Measurements from ENCODE around the gene TMEM205. TPM values are rescaled to one million over a fixed set of nuclear protein-coding genes. Genes with fewer than 3 reads are reported as not detected.

The TMEM205 gene
- total RNA-seq, 3 donors from 2014 or later (not counting 1 experiment from before 2014, with no cell fraction given) = 25.0 to 29.9 (median 29.5) TPM

DNA sequence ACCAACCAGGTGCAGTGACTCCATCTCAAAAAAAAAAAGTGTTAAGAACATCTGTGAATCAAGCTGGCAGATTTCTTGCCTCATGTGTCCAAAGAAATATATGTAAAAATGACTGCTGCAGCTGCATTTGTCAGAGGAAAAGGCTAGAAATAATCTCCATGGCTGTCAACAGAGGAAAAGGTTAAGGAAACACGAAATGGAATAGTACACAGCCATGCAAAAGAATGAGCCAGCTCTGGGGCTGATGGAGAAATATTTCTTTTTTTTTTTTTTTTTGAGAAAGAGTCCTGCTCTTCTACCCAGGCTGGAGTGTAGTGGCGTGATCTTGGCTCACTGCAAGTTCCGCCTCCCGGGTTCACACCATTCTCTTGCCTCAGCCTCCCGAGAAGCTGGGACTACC lies 13.2 kb downstream of the TMEM205 start:
- no peaks in the 10 kb centered on the region for H3K9me3 Mint-ChIP-seq
- H3K27me3 ChIP-seq (ENCODE audit: control insufficient read depth, insufficient read depth, low read length) = no peaks in the 10 kb centered on the region
- H3K27me3 Mint-ChIP-seq (ENCODE audit: low read depth in 2 of 2) = no peaks in the 10 kb centered on the region
- no peaks in the 10 kb centered on the region for H3K36me3 Mint-ChIP-seq
- H3K4me1 Mint-ChIP-seq = peaks cover 8% of the 10 kb centered on the region in 2 donors
- H3K9me3 ChIP-seq (ENCODE audit: control insufficient read depth, insufficient read depth, low read length) = no peaks in the 10 kb centered on the region
- H3K4me3 Mint-ChIP-seq = no peak overlapping the region
- peaks cover 10% of the 10 kb centered on the region for H3K4me1 ChIP-seq (ENCODE audit: control insufficient read depth, insufficient read depth, low read length)
- no peak overlapping the region for H3K27ac ChIP-seq (ENCODE audit: low read length)
- DNase-seq (no peak), ATAC-seq (no peak)
- H3K27ac Mint-ChIP-seq = no peak overlapping the region
- intact Hi-C loops (cut with micrococcal nuclease) = no loop called here
- H3K4me3 ChIP-seq (ENCODE audit: low read length) = no peak overlapping the region
- WGBS (ENCODE audit: insufficient coverage) = 94% methylated on average over 5 of the region's 5 CpGs
- no peak for TF ChIP-seq CTCF (IDR thresholded peaks at IDR 0.05)
- no peaks in the 10 kb centered on the region for H3K36me3 ChIP-seq (ENCODE audit: control insufficient read depth, insufficient read depth, low read length)

DNA sequence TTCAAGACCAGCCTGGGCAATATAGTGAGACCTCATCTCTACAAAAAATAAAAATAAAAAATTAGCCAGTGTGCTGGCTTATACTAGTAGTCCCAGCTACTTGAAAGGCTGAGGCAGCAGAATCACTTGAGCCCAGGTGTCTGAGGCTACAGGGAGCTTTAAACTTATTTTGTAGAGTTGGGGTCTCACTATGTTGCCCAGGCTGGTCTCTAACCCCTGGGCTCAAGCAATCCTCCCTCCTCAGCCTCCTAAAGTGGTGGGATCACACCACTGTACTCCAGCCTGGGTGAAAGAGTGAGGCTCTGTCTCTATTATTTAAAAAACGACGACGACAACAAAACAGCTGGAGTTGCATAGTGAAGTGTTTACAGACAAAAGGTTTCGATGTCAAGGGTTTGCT lies 14.6 kb downstream of the TMEM205 start:
- no peaks in the 10 kb centered on the region for H3K27me3 ChIP-seq (ENCODE audit: control insufficient read depth, insufficient read depth, low read length)
- no peak for DNase-seq
- no peaks in the 10 kb centered on the region for H3K4me1 Mint-ChIP-seq
- no peak for ATAC-seq
- H3K4me3 Mint-ChIP-seq = no peak overlapping the region
- H3K27me3 Mint-ChIP-seq (ENCODE audit: low read depth in 2 of 2) = no peaks in the 10 kb centered on the region
- H3K36me3 ChIP-seq (ENCODE audit: control insufficient read depth, insufficient read depth, low read length) = no peaks in the 10 kb centered on the region
- H3K27ac ChIP-seq (ENCODE audit: low read length) = no peak overlapping the region
- no peak overlapping the region for H3K27ac Mint-ChIP-seq
- H3K4me1 ChIP-seq (ENCODE audit: control insufficient read depth, insufficient read depth, low read length) = no peaks in the 10 kb centered on the region
- no peak for TF ChIP-seq CTCF (IDR thresholded peaks at IDR 0.05)
- H3K9me3 ChIP-seq (ENCODE audit: control insufficient read depth, insufficient read depth, low read length) = no peaks in the 10 kb centered on the region
- intact Hi-C loops (cut with micrococcal nuclease) = no loop called here
- H3K36me3 Mint-ChIP-seq = no peaks in the 10 kb centered on the region
- no peak overlapping the region for H3K4me3 ChIP-seq (ENCODE audit: low read length)
- H3K9me3 Mint-ChIP-seq = no peaks in the 10 kb centered on the region
- WGBS (ENCODE audit: insufficient coverage) = 96% methylated on average over 4 of the region's 4 CpGs

DNA sequence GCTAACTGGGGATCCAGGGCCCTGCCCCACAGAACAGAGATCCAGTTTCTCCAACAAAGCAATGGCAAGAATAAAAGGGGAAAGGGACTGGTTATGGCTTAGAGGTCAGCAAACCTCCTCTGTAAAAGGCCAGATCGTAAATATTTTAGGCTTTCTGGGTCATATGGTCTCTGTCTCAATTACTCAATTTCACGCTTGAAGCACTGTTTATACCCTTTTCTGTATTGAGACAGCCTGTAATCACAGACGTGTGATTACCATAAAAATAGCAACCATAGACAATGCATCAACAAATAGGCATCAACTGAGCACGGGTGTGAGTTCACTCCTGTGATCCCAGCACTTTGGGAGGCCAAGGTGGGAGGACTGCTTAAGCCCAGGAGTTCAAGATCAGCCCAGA lies 15.9 kb downstream of the TMEM205 start:
- WGBS (ENCODE audit: insufficient coverage) = 87% methylated on average over 4 of the region's 4 CpGs
- DNase-seq (no peak), ATAC-seq (no peak)
- H3K9me3 Mint-ChIP-seq = no peaks in the 10 kb centered on the region
- H3K4me3 ChIP-seq (ENCODE audit: low read length) = no peak overlapping the region
- no peak overlapping the region for H3K27ac ChIP-seq (ENCODE audit: low read length)
- no peaks in the 10 kb centered on the region for H3K4me1 Mint-ChIP-seq
- no peaks in the 10 kb centered on the region for H3K9me3 ChIP-seq (ENCODE audit: control insufficient read depth, insufficient read depth, low read length)
- H3K36me3 Mint-ChIP-seq = no peaks in the 10 kb centered on the region
- no peaks in the 10 kb centered on the region for H3K36me3 ChIP-seq (ENCODE audit: control insufficient read depth, insufficient read depth, low read length)
- peaks cover under 1% of the 10 kb centered on the region for H3K4me1 ChIP-seq (ENCODE audit: control insufficient read depth, insufficient read depth, low read length)
- no peak for TF ChIP-seq CTCF (IDR thresholded peaks at IDR 0.05)
- no peak overlapping the region for H3K4me3 Mint-ChIP-seq
- intact Hi-C loops (cut with micrococcal nuclease) = no loop called here
- H3K27me3 Mint-ChIP-seq (ENCODE audit: low read depth in 2 of 2) = no peaks in the 10 kb centered on the region
- H3K27me3 ChIP-seq (ENCODE audit: control insufficient read depth, insufficient read depth, low read length) = no peaks in the 10 kb centered on the region
- H3K27ac Mint-ChIP-seq = no peak overlapping the region

DNA sequence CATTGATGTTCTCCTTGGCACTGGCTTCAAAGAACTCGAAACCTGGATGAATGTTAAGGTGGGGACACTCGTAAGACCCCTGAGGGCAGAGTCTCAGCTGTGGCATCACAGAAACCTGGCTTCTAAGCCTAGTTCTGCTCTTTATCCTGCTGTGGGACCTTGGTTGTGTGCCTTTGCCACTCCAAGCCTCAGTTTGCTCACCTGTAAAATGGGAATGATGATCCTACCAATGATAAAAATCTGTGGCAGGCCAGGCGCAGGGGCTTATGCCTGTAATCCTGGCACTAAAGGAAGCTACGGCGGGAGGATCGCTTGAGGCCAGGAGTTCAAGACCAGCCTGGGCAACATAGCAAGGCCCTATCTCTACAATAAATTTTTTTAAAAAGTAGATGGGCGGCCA lies 20.5 kb downstream of the TMEM205 start:
- Mint-ChIP-seq H3K4me3 (no peak overlapping the region), H3K27ac (peak overlapping the region in 1 of 2 donors; percentile 90), H3K9me3 (no peaks in the 10 kb centered on the region), H3K36me3 (no peaks in the 10 kb centered on the region), H3K4me1 (peaks cover 25 to 26% of the 10 kb centered on the region in 2 donors), H3K27me3 (ENCODE audit: low read depth in 2 of 2) (no peaks in the 10 kb centered on the region)
- Histone ChIP-seq H3K4me1 (ENCODE audit: control insufficient read depth, insufficient read depth, low read length) (peaks cover 21% of the 10 kb centered on the region), H3K27ac (ENCODE audit: low read length) (no peak overlapping the region), H3K9me3 (ENCODE audit: control insufficient read depth, insufficient read depth, low read length) (no peaks in the 10 kb centered on the region), H3K36me3 (ENCODE audit: control insufficient read depth, insufficient read depth, low read length) (no peaks in the 10 kb centered on the region), H3K4me3 (ENCODE audit: low read length) (no peak overlapping the region), H3K27me3 (ENCODE audit: control insufficient read depth, insufficient read depth, low read length) (no peaks in the 10 kb centered on the region)
- ATAC-seq (no peak), DNase-seq (no peak)
- no peak for TF ChIP-seq CTCF (IDR thresholded peaks at IDR 0.05)
- WGBS (ENCODE audit: insufficient coverage) = 98% methylated on average over 7 of the region's 7 CpGs
- intact Hi-C loops (cut with micrococcal nuclease) = no loop called here

Measured in natural killer cell (primary cell).